K562 (cell line): ENCODE data around the gene SHISA4. TPM values are rescaled to one million over a fixed set of nuclear protein-coding genes. Genes with fewer than 3 reads are reported as not detected.

ENCODE experiments used
- ATAC-seq: fragments of 200-7000 bp; cut with Tn5 transposase; 3 replicates; pipeline ENCODE4 v1.9.1; 2020; ENCODE audit warnings: moderate library complexity
- BruUV-seq: library from RNA; stranded (reverse); fragments of 400-500 nt; replicated peaks from 2 replicates; lab custom pipeline; 2021; lab: Mats Ljungman, UMichigan
- CTCF ChIA-PET: fragments of 300-600 bp; formaldehyde crosslinking; extraction: SDS; loops from one replicate; lab custom pipeline; 2021; ENCODE audit warnings: low intra/inter-chr PET ratio; lab: Yijun Ruan, JAX
- POLR2A ChIA-PET: fragments of 300-600, 350-650 bp; sonication (Branson Sonifier 250); formaldehyde crosslinking; extraction: SDS; loops from one replicate; lab custom pipeline; 2021; ENCODE audit warnings: antibody characterized with exemption, inconsistent platforms; lab: Yijun Ruan, JAX
- DNase-seq, 4 experiments: peaks; one replicate each; pipeline versions ENCODE4 v3.0.0 to v3.0.0-alpha.2; 2011 to 2018; ENCODE audit warnings: low spot score in 3 of 4, mixed read lengths in 3 of 4; ENCODE audit errors: extremely low read depth in 1 of 4
- FAIRE-seq: peaks from 2 replicates; lab custom pipeline; 2011; peaks lifted over from hg19 to GRCh38; lab: Jason Lieb, UNC
- H2AFZ ChIP-seq: 2 replicates; pipeline ENCODE4 v1.6.0; 2011; ENCODE audit warnings: low read depth, low read length, control low read depth, inconsistent platforms
- H3K27ac ChIP-seq: fragments of 200-600 bp; 3 replicates; pipeline ENCODE4 v1.8.0; 2011; ENCODE audit warnings: low read depth, mild to moderate bottlenecking, control low read depth, inconsistent platforms, low read length, moderate library complexity, mixed read lengths; ENCODE audit errors: extremely low read depth
- H3K27me3 ChIP-seq, 2 experiments: fragments of 300-600 bp in 1 of 2; 2 replicates in 1 of 2; 3 replicates in 1 of 2; pipeline versions ENCODE4 v1.6.0 to v1.8.0; 2011; ENCODE audit warnings: inconsistent platforms in 2 of 2, low read length in 2 of 2, mild to moderate bottlenecking in 1 of 2, mixed read lengths in 1 of 2, moderate library complexity in 1 of 2; ENCODE audit not compliant: control insufficient read depth in 2 of 2, insufficient read depth in 2 of 2
- H3K36me3 ChIP-seq: fragments of 300-600 bp; 3 replicates; pipeline ENCODE4 v1.8.0; 2011; ENCODE audit warnings: mild to moderate bottlenecking, low read length, inconsistent platforms; ENCODE audit not compliant: control insufficient read depth, insufficient read depth
- H3K4me1 ChIP-seq, 2 experiments: fragments of 200-600 bp in 1 of 2; replicated peaks in 1 of 2; 2 replicates in 1 of 2; 3 replicates in 1 of 2; pipeline versions ENCODE4 v1.5.1 to v1.8.0; 2011; ENCODE audit warnings: inconsistent platforms in 2 of 2, low read length in 2 of 2, mild to moderate bottlenecking in 1 of 2, mixed read lengths in 1 of 2, moderate library complexity in 1 of 2; ENCODE audit not compliant: control insufficient read depth in 2 of 2, insufficient read depth in 2 of 2
- H3K4me2 ChIP-seq: 2 replicates; pipeline ENCODE4 v1.6.1; 2011; ENCODE audit warnings: low read length, control low read depth, inconsistent platforms, mixed read lengths; ENCODE audit not compliant: insufficient read depth
- H3K4me3 ChIP-seq: fragments of 200-600 bp; sonication (generic), shearing (Covaris generic); 2 replicates; pipeline ENCODE4 v1.5.1; 2016; ENCODE audit warnings: control low read depth, inconsistent platforms
- H3K79me2 ChIP-seq: fragments of 200-600 bp; 3 replicates; pipeline ENCODE4 v1.8.0; 2011; ENCODE audit warnings: low read length, inconsistent platforms; ENCODE audit not compliant: control insufficient read depth, insufficient read depth
- H3K9ac ChIP-seq, 2 experiments: 2 replicates each; pipeline versions ENCODE4 v1.6.0 to v1.6.1; 2011; ENCODE audit warnings: low read depth in 2 of 2, low read length in 2 of 2, control low read depth in 1 of 2, inconsistent platforms in 1 of 2, mild to moderate bottlenecking in 1 of 2, mixed read lengths in 1 of 2; ENCODE audit not compliant: insufficient read depth in 1 of 2
- H3K9me1 ChIP-seq: one replicate; pipeline ENCODE4 v1.6.0; 2011; ENCODE audit warnings: inconsistent platforms, mild to moderate bottlenecking, low read length, moderate library complexity; ENCODE audit not compliant: control insufficient read depth, insufficient read depth
- H3K9me3 ChIP-seq: replicated peaks from 2 replicates; pipeline ENCODE4 v1.5.1; 2011; ENCODE audit warnings: low read depth, low read length, inconsistent platforms; ENCODE audit not compliant: control insufficient read depth, insufficient read depth
- H4K20me1 ChIP-seq: replicated peaks from 2 replicates; pipeline ENCODE4 v1.6.1; 2011; ENCODE audit warnings: low read length, inconsistent platforms, mixed read lengths; ENCODE audit not compliant: control insufficient read depth, insufficient read depth
- AFF4 ChIP-seq: sonication (generic); formaldehyde crosslinking; IDR thresholded peaks from 2 replicates; pipeline ENCODE4 v1.8.0; 2023; ENCODE audit warnings: mild to moderate bottlenecking, missing genetic modification reagents
- BRF2 ChIP-seq: IDR thresholded peaks from 3 replicates; pipeline ENCODE4 v1.6.1; 2011; ENCODE audit warnings: borderline replicate concordance, mild to moderate bottlenecking; ENCODE audit not compliant: insufficient read length, insufficient read depth
- CEBPB ChIP-seq: fragments of 450-650 bp; IDR thresholded peaks from 2 replicates; pipeline ENCODE4 v1.6.1; 2016; ENCODE audit warnings: missing genetic modification characterization, missing compliant biosample characterization
- CEBPG ChIP-seq, 3 experiments: fragments of 200-800 bp in 1 of 3; sonication (Bioruptor generic) in 1 of 3; sonication (generic) in 1 of 3; formaldehyde crosslinking in 1 of 3; IDR thresholded peaks in 2 of 3; conservative IDR thresholded peaks in 1 of 3; 2 replicates each; pipeline versions ENCODE4 v1.6.1 to v1.8.0; 2016 to 2022; ENCODE audit warnings: missing compliant biosample characterization in 2 of 3, missing genetic modification characterization in 2 of 3, mild to moderate bottlenecking in 1 of 3, missing genetic modification reagents in 1 of 3
- CHCHD3 ChIP-seq: fragments of 250-450 bp; sonication (Bioruptor Pico); IDR thresholded peaks from 2 replicates; pipeline ENCODE4 v2.1.2; 2022; ENCODE audit warnings: mild to moderate bottlenecking
- CREB5 ChIP-seq: fragments of 250-450 bp; sonication (Bioruptor Pico); IDR thresholded peaks from 2 replicates; pipeline ENCODE4 v1.5.0; 2020; ENCODE audit warnings: mild to moderate bottlenecking
- IRF9 ChIP-seq: fragments of 450-650 bp; IDR thresholded peaks from 2 replicates; pipeline ENCODE4 v1.6.1; 2016; ENCODE audit warnings: missing biosample characterization, missing genetic modification characterization
- MAFK ChIP-seq: IDR thresholded peaks from 2 replicates; pipeline ENCODE4 v1.6.1; 2011; ENCODE audit warnings: low read length, improper control_type of control experiment
- MED1 ChIP-seq: sonication (generic); formaldehyde crosslinking; IDR thresholded peaks from 2 replicates; pipeline ENCODE4 v1.8.1; 2023; ENCODE audit warnings: missing genetic modification reagents, borderline replicate concordance
- PTRF ChIP-seq: fragments of 450-650 bp; IDR thresholded peaks from 2 replicates; pipeline ENCODE4 v1.6.1; 2016; ENCODE audit warnings: mild to moderate bottlenecking, missing genetic modification characterization, missing compliant biosample characterization
- RBM14 ChIP-seq: fragments of 200-400 bp; formaldehyde crosslinking; IDR thresholded peaks from 2 replicates; pipeline ENCODE4 v1.6.1; 2018; ENCODE audit warnings: low read depth, mild to moderate bottlenecking, low read length, moderate library complexity, borderline replicate concordance; ENCODE audit not compliant: insufficient read depth
- SREBF1 ChIP-seq: fragments of 150-350 bp; IDR thresholded peaks from 2 replicates; pipeline ENCODE4 v1.6.1; 2014; ENCODE audit warnings: antibody characterized with exemption, low read depth, low read length, borderline replicate concordance
- WGBS: fragments of 100-300 bp; shearing (Covaris generic); methylation state at CpG from one replicate; pipeline ENCODE4 v1.1.6; 2016; ENCODE audit warnings: low coverage, mixed read lengths; ENCODE audit not compliant: insufficient coverage; ENCODE audit errors: missing lambda C conversion rate; 5-methylcytosine and 5-hydroxymethylcytosine counted together
- in situ Hi-C: fragments of 300-500 bp; cut with MboI; formaldehyde crosslinking; loops from 4 replicates; pipeline ENCODE4 v1.15.0; 2018; ENCODE audit warnings: inconsistent platforms, mixed read lengths
- intact Hi-C: fragments of 100-400 bp; cut with micrococcal nuclease; formaldehyde crosslinking; loops from 2 replicates; pipeline ENCODE4 v1.14.2; 2022
- polyA plus RNA-seq, 8 experiments: library from polyadenylated mRNA; depleted of rRNA in 4 of 8; stranded (reverse) in 5 of 8; unstranded in 3 of 8; fragments of >200 nt; fragmentation: Nextera tagmentation in 2 of 8; fragmentation: Illumina TruSeq in 1 of 8; extraction: Ambion mirVana in 2 of 8; extraction: Trizol in 1 of 8; gene quantifications; 2 replicates each; pipeline versions ENCODE4 v1.2.1 to v1.2.3, GENCODE V29; 2011 to 2014; ENCODE audit warnings: inconsistent platforms in 1 of 8, missing spikeins in 1 of 8
- total RNA-seq, 7 experiments: library from RNA; depleted of rRNA in 6 of 7; stranded (reverse); fragments of >200 nt in 6 of 7; fragmentation: Illumina TruSeq in 2 of 7; extraction: Trizol in 2 of 7; gene quantifications; 2 replicates each; pipeline versions ENCODE4 v1.2.1 to v1.2.3, GENCODE V29; 2011 to 2021; ENCODE audit warnings: low replicate concordance in 1 of 7

Gene SHISA4
- total and polyA plus RNA-seq, 9 of the 15 experiments (the other 6 are each of a cell fraction or from before 2014, with no cell fraction given), result 0.15 to 0.95 (median 0.68) TPM; not detected in 2

- Histone ChIP-seq H3K4me1 (no peaks in the 10 kb centered on the region), H3K4me2 (no peak overlapping the region), H4K20me1 (no peaks in the 10 kb centered on the region), H3K27ac (no peak overlapping the region), H3K9me3 (no peaks in the 10 kb centered on the region), H2AFZ (no peak overlapping the region), H3K9ac (no peak overlapping the region), H3K79me2 (no peaks in the 10 kb centered on the region), H3K9me1 (no peaks in the 10 kb centered on the region), H3K27me3 (no peaks in the 10 kb centered on the region), H3K4me3 (no peak overlapping the region), H3K36me3 (peaks cover 82% of the 10 kb centered on the region)
- in situ Hi-C loops, result no loop called here
- intact Hi-C loops, result no loop called here
- TF ChIP-seq MAFK, result no peak
- TF ChIP-seq IRF9 (tag), result 0 out of 2 replicates have a peak, but pooled peaks have one; percentile 10
- no peak for TF ChIP-seq CREB5 (CRISPR knock-in tag)
- peak; percentile 89 for TF ChIP-seq CEBPB
- TF ChIP-seq PTRF (tag), result no peak
- no peak for TF ChIP-seq MED1
- no peak for TF ChIP-seq SREBF1
- no peak for TF ChIP-seq BRF2
- TF ChIP-seq RBM14, result no peak
- 0 out of 2 replicates have a peak, but pooled peaks have one; percentile 25 for TF ChIP-seq CHCHD3
- TF ChIP-seq CEBPG (CRISPR knock-in tag; IDR thresholded peaks at IDR 0.05), result no peak
- peak; percentile 62 to 91 for TF ChIP-seq CEBPG (tag; conservative IDR thresholded peaks at IDR 0.05 in 1 of 2, IDR thresholded peaks at IDR 0.05 in 1 of 2)
- no peak for TF ChIP-seq AFF4 (CRISPR knock-in tag)
- ChIA-PET POLR2A (interaction anchor here (0.6 to 2.3 kb wide), 7 partner anchors 12 to 121 kb away, joined by 3 to 6 read pairs (median 3); partner anchors contain the start of gene RNPEP), CTCF (no interaction called here)
- no TSS peak for BruUV-seq
- 85% methylated on average over 7 of the region's 7 CpGs for WGBS
- no peak for ATAC-seq
- DNase-seq, result no peak
- FAIRE-seq, result no peak
These were observed 27.2 kb upstream of the SHISA4 start for GRCh38 chr1:201861448-201861847.
